Right hindlimb (tissue), 1 donor: ENCODE measurements around the gene EGFL6.
A peak's percentile ranks its signal among the peaks of the same experiment; 100 is the strongest.

Source experiments
- DNase-seq: peaks from one replicate; pipeline ENCODE4 v3.0.0-alpha.2; 2018

Gene EGFL6

GRCh38 chrX:13569479-13570260, at the start of gene EGFL6:
TSS of gene EGFL6 (plus strand) at chrX:13569601. CDS start at chrX:13569862, 261 bp downstream.
- peak; percentile 40 for DNase-seq

GRCh38 chrX:13520351-13520750, 49.0 kb upstream of the EGFL6 start:
- no peak for DNase-seq

GRCh38 chrX:13520936-13521335, 48.5 kb upstream of the EGFL6 start:
- DNase-seq, result no peak

- DNase-seq, result no peak
Measured at GRCh38 chrX:13522811-13523210, 46.6 kb upstream of the EGFL6 start.

GRCh38 chrX:13533726-13534125, 35.7 kb upstream of the EGFL6 start:
- DNase-seq, result no peak

GRCh38 chrX:13535376-13536165, 33.8 kb upstream of the EGFL6 start:
- DNase-seq, result peak; percentile 50

- peak; percentile 60 for DNase-seq
Measured at GRCh38 chrX:13536551-13536950, 32.9 kb upstream of the EGFL6 start.

GRCh38 chrX:13538414-13538813, 31.0 kb upstream of the EGFL6 start:
- no peak for DNase-seq

GRCh38 chrX:13540602-13541001, 28.8 kb upstream of the EGFL6 start:
- DNase-seq, result no peak

- DNase-seq, result peak; percentile 43
Measured at GRCh38 chrX:13545726-13546125, 23.7 kb upstream of the EGFL6 start.

GRCh38 chrX:13547671-13548070, 21.7 kb upstream of the EGFL6 start:
- no peak for DNase-seq

GRCh38 chrX:13550346-13550745, 19.1 kb upstream of the EGFL6 start:
- no peak for DNase-seq

GRCh38 chrX:13551610-13552009, 17.8 kb upstream of the EGFL6 start:
- no peak for DNase-seq

GRCh38 chrX:13552892-13553291, 16.5 kb upstream of the EGFL6 start:
- DNase-seq, result no peak

GRCh38 chrX:13565511-13565910, 3.9 kb upstream of the EGFL6 start:
- no peak for DNase-seq

- DNase-seq, result no peak
Measured at GRCh38 chrX:13570261-13570605, 832 bp downstream of the EGFL6 start.

GRCh38 chrX:13571136-13571535, 1.7 kb downstream of the EGFL6 start:
- DNase-seq, result no peak

- no peak for DNase-seq
Measured at GRCh38 chrX:13574600-13574999, 5.2 kb downstream of the EGFL6 start.

GRCh38 chrX:13579661-13580060, 10.3 kb downstream of the EGFL6 start:
- no peak for DNase-seq

GRCh38 chrX:13581554-13581953, 12.2 kb downstream of the EGFL6 start:
- DNase-seq, result no peak

- DNase-seq, result no peak
Measured at GRCh38 chrX:13587786-13588477, 18.5 kb downstream of the EGFL6 start.

GRCh38 chrX:13590207-13590606, 20.8 kb downstream of the EGFL6 start:
- DNase-seq, result no peak

GRCh38 chrX:13590914-13591313, 21.5 kb downstream of the EGFL6 start:
- no peak for DNase-seq

- peak; percentile 62 for DNase-seq
Measured at GRCh38 chrX:13597874-13598273, 28.5 kb downstream of the EGFL6 start.
